SK-N-SH treated with all-trans-retinoic acid at 6 μM for 48 hours (cell line): Measurements from ENCODE around the gene RADIL.

Experiments used
- CSDC2 ChIP-seq: fragments of 250-450 bp; sonication (Bioruptor Pico); IDR thresholded peaks from 2 replicates; pipeline ENCODE4 v1.5.0; 2020; ENCODE audit warnings: mild to moderate bottlenecking, moderate library complexity
- SNAI2 ChIP-seq: fragments of 250-450 bp; sonication (Bioruptor Pico); IDR thresholded peaks from 2 replicates; pipeline ENCODE4 v1.5.0; 2020; ENCODE audit warnings: mild to moderate bottlenecking, moderate library complexity
- ZFP3 ChIP-seq: fragments of 250-450 bp; sonication (Bioruptor Pico); IDR thresholded peaks from 2 replicates; pipeline ENCODE4 v1.5.0; 2020; ENCODE audit warnings: mild to moderate bottlenecking, moderate library complexity
- ZFP30 ChIP-seq: fragments of 450-650 bp; formaldehyde crosslinking; IDR thresholded peaks from 2 replicates; pipeline ENCODE4 v1.5.0; 2022; ENCODE audit warnings: mild to moderate bottlenecking, moderate library complexity
- TF ChIP-seq, protein P1 (sequence below): fragments of 250-450 bp; sonication (Bioruptor Pico); IDR thresholded peaks from 2 replicates; pipeline ENCODE4 v1.8.0; 2020; ENCODE audit warnings: mild to moderate bottlenecking, moderate library complexity, borderline replicate concordance

DNA sequence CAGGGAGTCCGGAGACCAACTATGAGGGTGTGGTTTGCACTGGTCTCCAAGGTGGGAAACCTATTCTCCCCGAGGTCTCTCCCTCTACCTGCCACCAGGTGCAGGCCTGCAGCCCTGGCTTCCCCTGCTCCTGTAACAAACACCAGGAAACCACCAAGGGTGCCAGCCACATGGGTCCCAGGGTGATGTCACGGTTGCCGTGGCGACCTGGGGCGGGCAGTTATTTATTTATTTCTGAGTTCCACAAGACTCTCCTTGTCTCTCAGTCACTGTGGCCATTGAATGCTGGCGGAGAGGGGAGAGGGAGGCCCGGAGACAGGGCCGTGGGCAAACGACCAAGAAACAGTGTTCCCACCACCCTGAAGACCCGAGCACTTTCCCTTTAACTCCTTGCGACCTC is 48.4 kb upstream of the RADIL start:
- no peak for TF ChIP-seq ZFP3 (CRISPR knock-in tag)
- TF ChIP-seq ZFP30 (CRISPR knock-in tag) = no peak
- TF ChIP-seq, protein P1, sequence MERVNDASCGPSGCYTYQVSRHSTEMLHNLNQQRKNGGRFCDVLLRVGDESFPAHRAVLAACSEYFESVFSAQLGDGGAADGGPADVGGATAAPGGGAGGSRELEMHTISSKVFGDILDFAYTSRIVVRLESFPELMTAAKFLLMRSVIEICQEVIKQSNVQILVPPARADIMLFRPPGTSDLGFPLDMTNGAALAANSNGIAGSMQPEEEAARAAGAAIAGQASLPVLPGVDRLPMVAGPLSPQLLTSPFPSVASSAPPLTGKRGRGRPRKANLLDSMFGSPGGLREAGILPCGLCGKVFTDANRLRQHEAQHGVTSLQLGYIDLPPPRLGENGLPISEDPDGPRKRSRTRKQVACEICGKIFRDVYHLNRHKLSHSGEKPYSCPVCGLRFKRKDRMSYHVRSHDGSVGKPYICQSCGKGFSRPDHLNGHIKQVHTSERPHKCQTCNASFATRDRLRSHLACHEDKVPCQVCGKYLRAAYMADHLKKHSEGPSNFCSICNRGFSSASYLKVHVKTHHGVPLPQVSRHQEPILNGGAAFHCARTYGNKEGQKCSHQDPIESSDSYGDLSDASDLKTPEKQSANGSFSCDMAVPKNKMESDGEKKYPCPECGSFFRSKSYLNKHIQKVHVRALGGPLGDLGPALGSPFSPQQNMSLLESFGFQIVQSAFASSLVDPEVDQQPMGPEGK (CRISPR knock-in tag) = no peak
- TF ChIP-seq CSDC2 (CRISPR knock-in tag) = no peak
- TF ChIP-seq SNAI2 = no peak
